GM19467 (cell line): ENCODE data around the gene FYN.

Source experiments
- ATAC-seq: cut with Tn5 transposase; IDR thresholded peaks from one replicate; pipeline ENCODE4 v1.9.1; 2021; ENCODE audit warnings: mild to moderate bottlenecking, moderate library complexity; ENCODE audit not compliant: unreplicated experiment

Gene FYN

GRCh38 chr6:111753573-111753972, 119.7 kb downstream of the FYN start:
- no peak for ATAC-seq

DNA sequence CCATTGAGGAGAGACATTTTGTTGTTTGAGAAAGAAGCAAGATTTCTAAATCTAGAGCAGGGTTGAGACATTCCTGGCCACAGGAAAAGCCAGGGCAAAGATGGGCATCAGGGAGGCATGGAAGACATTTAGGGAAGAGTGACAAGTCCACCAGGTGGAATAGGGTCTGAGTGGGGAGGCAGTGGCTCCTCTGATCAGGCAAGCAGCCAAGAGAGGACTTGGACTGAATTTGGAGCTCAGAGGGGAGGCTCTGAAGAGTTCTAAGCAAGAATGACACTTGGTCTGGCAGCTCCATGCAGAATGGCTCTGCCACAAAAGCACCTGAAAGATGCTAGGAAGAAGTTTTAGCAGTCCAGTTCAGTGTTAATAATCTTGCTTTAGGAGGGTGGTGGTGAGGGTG, 120.8 kb downstream of the FYN start:
- ATAC-seq, result no peak

- ATAC-seq, result peak; percentile 91
These were observed 122.2 kb downstream of the FYN start for GRCh38 chr6:111750753-111751673.

GRCh38 chr6:111750153-111750552, 123.1 kb downstream of the FYN start:
- no peak for ATAC-seq

- ATAC-seq, result no peak
These were observed 125.0 kb downstream of the FYN start for GRCh38 chr6:111748231-111748647.

DNA sequence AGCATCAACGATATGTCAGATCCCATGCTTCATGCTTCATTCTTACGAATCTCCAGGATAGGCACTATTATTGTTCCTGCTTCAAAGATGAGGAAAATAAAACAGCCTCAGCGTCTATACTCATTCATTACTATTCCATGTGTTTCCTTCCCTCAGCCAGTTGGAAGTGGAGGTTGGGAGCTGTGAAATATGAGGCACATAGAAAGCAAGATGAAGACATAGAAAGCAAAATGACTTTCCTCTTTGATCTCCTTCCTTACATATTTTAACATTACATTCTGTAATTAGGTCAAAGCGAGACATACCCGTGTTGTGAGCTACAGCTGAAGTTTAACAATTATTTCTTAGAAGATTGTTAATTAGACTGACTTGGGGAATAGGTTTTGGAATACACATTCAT, 125.4 kb downstream of the FYN start:
- ATAC-seq, result no peak

DNA sequence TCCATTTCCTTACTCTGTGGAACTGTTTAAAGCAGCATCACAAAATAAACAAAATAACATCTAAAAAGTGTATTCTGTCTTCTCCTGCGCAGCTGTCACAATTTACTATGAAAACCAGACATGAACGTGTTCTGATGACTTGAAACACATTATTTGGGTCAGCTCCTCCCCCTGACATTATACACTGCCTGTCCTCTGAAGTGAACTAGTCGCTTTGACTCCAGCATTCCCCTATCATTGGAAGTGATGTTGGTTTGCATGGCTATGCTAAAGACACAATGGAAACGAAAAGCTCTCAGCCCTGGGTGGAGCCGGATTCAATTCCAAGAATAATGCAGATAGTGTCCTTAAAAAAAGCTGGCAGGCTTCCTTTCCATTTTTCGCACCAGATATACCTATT, 125.9 kb downstream of the FYN start:
- no peak for ATAC-seq

DNA sequence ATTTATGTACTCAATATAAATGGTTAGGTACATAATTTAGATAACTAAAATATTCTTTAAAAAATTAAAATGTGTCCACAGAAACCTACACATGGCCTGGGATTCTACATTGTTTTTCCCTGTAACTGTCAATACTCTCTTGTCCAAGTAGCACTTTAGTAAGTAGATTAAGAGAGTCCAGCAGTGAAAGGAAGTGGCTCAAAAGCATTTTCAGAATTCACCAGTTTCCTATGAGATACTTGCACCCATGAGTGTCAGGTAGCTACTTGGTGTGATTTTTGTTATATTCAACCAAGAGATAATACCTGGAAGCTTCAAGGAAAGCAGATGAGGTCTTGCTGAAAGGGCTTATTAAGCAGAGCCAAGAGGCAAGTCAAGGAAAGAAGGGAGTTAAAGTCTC, 126.3 kb downstream of the FYN start:
- no peak for ATAC-seq

DNA sequence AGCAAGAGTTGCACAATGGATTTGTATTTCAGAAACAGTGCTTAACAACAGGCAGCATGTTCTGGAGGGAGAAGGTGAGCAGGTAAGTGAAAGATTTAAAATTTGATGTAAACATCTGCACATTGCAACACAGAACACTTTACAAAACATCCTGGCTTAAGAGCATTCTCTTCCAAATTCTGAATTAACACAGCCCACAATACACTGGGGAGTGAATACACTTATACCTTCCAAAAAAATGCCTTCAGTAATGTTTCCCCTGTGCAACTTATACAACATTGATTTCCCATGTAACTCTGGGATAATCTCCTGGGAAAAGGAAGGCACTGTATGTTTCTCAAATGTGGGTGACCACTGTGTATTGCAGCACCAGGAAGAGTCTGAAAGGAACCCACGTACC, 127.6 kb downstream of the FYN start:
- ATAC-seq, result no peak

GRCh38 chr6:111745186-111745585, 128.1 kb downstream of the FYN start:
- no peak for ATAC-seq

DNA sequence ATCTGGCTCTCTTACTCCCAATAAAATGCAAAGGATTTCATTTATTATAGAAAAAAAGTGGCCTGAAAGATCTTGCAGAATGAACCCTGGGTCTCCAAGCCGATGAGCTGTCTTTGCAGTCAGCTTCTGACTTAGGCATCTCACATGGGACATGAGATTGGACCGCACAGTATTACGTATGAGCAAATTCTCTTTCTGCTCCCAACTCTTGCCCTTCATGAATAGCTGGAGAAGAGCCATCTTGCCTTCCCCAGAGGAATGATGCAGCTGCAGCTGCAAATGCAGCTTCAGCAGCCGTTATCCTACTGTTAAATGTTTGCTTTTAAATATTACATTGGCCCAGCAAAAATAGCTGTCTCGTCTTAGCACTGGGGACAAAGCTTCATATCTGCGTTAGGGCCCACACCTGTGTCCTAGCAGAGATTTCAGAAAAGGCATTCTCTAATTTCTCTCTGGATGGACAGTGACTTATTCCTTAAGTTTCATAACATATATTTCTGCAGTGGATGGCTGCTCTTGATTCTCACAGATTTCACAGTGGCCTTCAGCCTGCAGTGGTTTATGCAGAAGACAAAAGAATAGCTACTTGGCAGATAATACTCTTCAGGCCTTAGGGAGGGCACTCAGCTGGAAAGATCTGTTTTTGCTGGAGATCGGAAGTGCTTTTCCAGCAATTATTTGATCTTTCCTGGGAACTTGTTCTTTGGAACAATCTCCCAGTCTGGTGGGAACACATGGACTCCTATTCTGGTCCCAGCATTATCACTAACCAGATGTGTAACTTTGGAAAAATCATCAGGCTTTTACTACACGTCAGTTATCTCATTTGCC, 129.2 kb downstream of the FYN start:
- ATAC-seq, result no peak

DNA sequence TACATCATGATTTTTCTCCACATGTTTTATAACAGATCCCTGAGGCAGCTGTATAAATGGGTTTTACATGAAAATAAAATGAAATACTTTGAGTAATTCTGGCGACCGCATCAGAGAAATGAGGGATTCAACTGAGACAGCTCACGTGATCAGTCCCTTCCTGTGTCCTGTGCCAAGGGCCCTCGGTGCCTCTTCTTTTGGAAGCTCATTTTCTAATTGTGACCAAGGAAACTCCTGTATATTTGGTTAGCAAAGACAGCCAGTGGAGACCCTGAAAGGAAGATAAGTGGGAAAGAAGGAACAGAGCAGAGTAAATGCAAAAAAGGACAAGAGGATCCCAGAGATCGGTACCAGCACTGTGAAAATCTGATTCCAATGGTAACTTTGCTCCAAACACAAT, 129.9 kb downstream of the FYN start:
- no peak for ATAC-seq

DNA sequence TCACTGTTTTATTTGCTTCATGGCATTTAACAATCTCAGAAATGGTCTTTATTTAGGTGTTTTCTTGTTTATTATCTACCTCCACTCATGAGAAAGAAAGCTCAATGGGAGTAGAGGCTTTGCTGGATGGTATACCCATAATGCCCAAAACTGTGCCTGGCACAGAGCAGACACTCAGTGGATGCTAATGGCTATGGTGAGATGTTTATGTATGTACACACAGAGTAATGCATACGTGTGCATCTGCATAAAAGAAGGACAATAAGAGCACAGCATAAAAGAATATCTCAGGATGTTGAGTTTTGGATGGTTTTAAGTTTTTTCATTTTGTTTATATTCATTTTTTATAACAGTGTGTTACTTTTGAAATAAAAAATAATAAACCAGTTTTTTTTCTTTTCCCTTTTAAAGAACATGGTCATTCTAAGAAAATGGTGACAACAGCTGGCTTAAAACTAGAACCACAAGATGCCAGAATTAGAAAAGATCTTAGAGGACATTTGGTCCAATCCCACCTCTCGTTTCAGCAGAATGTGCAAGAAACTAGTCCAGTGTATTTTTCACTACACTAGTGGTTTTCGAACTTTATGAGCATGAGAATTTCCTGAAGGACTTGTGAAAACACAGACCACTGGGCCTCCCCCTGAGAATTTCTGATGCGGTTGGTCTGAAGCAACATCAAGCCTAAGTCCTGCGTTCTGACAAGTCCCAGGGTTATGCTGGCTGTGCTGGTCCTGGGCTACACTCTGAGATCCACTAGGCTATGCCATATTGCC, 131.9 kb downstream of the FYN start:
- ATAC-seq, result no peak

DNA sequence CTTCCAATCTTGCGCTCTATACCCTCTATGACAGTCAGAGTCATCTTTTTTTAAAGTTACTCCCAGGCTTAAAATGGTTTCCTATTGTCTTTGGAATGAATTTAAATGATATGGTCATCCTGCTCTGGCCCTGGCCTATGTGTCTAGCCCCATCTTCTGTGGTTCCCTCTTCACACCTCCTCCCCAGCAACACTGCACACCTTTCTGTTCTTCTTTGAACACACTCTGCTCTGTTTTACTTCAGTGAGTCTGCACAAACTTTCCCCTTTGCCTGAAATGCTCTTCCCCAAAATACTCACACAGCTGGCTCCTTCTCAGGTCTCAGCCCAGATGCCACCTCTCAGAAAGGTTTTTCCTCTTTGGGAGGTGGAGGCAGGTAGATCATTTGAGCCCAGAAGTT, 132.7 kb downstream of the FYN start:
- ATAC-seq, result no peak

GRCh38 chr6:111739257-111739696, 134.0 kb downstream of the FYN start:
- no peak for ATAC-seq

DNA sequence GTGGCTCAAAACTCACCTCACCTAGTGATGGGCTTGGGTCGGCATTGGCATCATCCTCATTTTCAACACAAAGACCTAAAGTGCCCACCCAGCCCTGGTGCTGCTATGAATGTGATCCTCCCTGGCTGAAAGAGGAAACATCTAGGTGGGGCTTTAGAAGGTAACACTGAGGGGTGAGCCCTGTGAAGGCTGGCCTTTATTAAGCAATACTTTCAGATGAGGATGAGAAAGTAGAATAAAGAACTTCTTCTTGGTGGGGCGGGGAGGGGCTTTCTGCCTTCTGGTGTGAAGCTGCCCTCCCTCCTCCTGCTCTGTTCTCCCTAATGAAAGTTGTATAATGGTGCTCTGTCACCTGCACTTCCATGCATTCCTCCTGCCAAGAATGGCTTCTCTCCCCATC, 134.6 kb downstream of the FYN start:
- no peak for ATAC-seq

- no peak for ATAC-seq
These were observed 135.1 kb downstream of the FYN start for GRCh38 chr6:111738156-111738555.

DNA sequence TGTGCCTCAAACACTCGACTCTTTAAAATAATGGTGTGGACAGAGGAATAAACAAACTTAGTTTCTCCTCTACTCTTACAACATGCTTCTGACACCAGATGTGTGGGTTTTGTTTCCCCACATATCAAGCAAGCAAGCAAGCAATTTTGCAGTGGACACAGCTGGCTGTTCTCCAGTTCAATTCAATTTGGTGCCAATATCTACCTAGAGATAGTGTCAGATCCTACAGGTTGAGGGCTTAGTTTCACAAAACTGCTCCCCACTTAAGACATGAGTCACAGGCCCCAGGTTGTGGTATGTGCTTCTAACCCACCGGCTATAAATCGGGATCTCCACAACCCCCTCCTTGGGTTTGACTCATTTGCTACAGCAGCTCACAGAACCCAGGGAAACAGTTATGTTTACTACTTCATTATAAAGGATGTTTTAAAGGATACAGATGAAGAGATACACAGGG, 136.2 kb downstream of the FYN start:
- no peak for ATAC-seq

GRCh38 chr6:111736005-111736608, 137.1 kb downstream of the FYN start:
- no peak for ATAC-seq
